Stimulated activated CD4-positive, alpha-beta T cell treated with anti-CD3 and anti-CD28 coated beads, Interleukin-15, amount 100 ng/mL, for 48 hours (primary cell): Measurements from ENCODE around the gene BCL11B.

Experiments
- DNase-seq, 2 donors: peaks; one replicate each; pipeline ENCODE4 v3.0.0-alpha.2; 2020; ENCODE audit warnings: low read depth in 2 of 2

BCL11B gene

DNA sequence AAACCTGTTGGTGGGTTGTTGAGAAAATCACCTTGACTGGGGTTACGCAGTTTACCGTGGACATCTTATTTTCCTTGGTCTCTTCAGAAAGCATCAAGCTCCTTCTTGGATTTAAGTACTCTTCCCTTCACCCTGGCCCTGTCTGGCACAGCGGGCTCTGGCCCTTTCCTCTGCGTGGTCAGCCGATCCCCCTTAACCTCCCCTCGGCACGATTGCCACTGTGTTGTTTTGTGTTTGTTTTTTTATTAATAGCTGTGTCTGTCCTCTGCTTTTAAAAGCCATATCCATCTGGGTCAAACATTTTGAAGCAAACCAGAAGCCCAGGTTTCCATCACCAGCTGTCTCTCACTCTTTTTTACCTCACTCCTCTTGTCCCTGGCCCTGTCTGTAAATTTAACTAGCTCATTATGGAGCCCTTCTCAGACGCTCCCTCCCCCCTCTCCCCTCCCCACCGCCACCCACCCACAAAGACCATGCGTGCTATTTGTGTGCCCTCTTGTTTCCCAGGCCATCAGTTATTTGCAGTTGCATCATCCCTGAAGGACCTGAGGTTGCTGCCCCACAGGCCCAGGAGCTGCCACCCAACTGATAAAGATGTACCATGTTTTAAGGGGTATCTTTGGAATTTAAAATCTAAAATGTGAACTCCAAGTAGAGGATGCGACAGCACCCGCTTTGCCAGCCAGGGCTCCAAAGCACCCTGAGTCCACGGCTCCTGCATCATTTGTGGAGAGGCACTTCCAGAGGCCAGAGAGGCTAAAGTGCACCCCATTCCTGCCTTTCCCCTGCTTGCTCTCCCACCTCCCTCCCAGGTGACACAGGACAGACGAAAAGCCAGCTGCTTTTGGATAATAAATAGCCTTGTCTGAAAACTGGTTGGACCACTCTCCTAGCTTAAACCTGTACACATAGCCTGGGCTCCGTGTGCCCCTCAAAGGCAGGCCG lies 3.9 kb downstream of the BCL11B start:
- DNase-seq: no peak

DNA sequence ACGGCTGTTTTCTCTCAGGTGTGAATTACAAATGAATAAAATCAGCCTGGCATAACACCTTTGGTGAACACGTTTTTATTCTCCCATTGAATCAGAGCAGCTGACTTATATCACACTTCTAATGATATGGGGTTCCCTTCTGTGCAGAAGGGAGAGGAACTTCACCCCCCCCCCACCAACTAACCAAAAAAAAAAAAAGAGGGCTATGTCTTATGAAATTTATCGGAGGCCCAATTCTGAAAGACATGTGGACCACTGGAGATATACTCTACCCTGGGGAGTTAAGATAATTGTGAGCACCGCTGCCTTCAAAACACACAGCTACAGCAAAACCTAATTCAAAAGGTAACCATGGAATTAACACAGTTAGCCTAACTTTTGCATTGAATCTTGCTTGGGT lies 4.6 kb downstream of the BCL11B start:
- no peak for DNase-seq

DNA sequence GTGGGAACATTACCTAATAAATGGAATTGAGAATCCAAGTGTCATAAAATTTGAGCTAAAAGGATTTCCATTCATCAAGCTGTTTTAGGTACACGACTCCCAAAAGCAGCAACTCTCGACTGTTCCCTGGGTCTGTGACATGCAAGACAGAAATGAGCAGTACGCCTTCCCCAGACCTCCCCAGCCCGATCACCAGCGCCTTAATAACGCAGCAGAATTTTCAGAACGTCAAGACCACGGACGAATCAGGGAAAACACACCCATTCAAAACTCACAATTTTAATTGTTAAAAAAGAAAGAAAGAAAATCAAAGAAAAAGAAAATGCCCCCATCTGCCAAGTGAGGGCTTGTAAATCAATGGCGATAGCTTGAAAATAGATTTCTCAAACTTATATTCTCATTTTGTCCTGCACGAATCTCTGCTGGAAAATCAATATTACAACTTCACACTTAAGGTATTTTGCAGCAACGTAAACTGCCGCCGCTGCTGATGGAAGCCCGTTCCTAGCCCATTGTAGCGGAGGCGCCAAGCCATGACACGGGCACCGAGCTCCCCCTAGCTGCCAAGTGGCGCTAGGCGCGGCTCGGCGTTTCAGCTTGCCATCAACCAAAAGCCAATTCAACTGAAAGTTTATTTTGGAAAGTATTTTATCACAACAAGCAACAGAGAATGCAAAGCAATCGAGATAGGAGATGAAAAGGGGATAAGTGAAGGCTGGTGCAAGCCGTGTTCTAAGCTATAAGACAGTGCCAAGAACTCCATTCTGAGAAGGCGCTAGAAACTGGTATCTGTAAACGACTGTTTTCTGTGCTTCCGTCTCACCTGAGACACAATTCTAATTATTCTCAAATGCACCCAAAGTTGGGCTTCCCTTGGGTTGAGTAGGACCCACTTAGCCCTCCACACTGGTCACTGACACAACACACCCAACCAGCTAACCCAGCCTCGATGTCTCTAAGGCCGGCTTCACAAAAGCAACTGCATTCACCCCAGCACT lies 5.5 kb downstream of the BCL11B start:
- peak; percentile 82 to 83 for DNase-seq

DNA sequence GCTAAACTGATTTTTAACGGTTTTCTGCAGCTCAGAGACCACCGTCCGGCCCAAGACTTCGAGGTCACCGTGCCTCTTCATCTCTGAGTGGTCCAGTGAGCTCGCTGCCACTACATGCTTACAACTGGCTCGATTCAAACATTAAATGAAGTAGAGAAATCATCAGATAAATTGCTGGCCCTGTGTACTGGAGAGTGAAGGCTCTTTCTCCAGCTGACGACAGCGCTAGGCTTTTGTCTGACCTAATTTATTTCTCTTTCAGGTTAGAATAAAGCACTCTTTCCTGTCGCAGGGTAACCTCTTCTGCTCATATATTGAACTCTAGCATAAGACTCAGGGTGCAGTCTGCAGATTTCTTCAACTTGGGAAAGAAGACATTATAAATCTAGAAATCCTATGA lies 6.4 kb downstream of the BCL11B start:
- DNase-seq: no peak

DNA sequence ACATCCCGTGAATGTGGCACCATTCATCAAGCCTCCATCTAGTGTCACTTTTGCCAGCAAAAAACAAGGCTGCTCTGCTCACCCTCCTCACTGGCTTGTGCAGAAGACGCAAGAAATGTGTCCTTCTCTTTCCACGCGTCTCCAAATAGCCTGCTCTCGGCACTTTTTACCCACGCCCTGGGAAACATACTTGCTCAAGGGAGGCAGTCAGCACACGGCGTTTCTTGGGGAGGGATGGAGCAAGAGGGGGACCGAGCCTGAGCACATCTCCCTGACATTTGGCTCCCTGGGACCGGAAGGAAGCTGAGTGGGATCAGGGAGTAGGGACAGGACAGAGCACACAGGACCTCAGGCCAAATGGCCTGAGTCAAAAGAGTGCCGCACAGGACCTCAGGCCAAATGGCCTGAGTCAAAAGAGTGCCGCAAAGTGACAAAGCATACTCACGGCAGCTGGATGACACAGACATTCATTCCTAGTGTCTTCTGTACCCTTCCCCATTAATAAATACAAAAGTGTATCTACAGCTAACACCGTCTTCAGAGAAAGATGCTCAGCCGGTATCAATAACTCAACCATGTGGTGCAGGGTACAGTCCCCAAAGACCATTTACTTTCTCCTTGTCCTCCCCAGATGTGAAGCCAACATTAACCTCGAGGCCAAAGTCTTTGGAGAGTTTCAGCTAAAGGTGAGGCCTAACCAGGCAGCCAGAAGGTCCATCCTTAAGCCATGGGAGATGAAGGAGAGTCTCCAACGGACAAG lies 7.1 kb downstream of the BCL11B start:
- DNase-seq: no peak

DNA sequence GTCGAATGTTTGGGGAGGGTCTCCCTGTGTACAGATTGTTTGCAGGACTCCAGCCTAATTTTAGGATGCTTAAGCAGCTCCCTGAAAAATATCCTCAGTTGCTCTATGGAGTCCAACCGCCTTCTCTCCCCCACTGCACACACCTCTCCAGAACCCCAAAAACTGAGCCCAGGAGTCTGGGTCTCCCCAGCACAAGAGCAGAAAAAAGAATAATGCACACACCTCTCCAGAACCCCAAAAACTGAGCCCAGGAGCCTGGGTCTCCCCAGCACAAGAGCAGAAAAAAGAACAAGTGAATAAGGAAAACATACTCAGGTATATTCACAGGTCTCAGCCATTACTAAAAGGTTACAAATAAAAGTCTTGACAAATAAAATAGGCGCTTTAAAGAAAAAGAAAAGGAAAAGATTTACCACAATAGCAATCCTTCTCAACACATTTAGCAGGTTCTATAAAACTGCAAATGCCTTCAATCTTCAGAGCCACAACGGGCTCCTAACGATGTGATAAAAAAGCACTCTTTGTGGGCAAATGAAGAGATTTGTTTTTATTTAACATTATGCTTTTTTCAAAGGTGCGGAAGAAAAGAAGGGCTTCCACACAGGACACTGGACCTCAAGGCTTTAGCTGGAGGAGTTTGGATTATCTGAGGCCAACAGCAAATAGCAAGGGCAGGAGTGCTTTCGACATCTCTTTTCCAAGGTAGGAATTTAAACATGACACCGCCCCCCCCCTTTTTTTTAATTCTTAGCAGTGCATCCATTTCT lies 8.2 kb downstream of the BCL11B start:
- no peak for DNase-seq

DNA sequence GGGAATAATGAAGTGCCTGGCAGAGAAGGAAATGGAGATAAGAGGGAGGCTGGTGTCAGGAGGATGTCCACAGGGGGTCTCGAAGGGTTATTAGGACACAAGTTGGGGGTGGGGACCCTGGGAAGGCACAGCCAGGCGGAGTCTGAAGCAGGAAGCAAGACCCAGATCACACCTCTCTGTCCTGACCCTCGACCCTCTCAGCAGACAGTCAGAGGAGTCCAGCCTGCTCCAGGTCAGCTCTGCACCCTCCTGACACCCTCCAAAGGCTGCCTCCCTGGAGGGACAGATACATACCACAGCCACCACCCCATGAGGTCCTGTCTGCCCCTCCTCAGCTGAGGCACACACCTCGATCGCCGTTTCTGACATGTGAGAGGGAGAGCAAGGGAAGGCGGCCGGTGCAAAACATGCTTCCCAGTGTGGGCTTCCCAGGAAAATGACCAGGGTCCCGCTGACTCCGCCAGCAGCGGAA lies 9.0 kb downstream of the BCL11B start:
- DNase-seq: no peak

DNA sequence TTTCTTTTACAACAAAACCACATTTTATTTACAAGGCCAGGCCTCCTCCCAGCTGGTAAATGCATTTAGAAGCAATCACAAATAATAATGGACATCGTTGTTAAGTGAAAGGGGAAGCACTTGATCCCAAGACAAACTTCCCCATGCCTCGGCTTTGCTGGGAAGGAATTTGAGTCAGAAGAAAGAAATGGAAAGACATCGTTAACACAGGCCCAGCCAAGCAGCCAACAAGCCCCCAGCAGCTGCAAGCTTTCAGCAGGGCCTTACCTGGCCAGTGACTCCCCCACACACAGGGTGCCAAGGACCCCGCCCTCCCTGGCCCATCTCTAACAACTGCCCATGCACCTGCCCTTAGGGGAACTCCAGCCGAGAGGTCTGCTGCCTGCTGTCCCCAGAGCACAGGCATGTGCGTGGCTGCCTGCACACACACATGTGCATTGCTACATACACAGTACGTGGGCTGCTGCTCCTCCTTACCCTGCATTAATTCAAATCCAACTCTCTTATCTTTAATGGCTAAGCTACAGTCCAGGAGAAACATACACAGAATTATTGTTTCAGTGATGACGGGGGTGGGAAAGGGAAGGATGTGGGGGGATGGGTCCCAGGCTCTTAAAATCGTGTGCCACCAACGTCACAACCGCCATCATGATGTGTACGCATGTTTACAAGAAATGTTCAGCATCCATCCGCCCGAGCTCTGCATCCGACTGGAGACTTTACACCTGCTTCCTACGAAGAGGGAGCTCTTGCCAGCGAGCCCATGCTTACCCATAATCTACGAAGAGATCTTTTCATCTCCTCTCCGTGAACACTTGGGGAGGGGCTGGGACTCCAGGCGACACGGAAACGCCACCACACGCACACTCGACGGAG lies 9.8 kb downstream of the BCL11B start:
- DNase-seq: peak; percentile 64 to 67

DNA sequence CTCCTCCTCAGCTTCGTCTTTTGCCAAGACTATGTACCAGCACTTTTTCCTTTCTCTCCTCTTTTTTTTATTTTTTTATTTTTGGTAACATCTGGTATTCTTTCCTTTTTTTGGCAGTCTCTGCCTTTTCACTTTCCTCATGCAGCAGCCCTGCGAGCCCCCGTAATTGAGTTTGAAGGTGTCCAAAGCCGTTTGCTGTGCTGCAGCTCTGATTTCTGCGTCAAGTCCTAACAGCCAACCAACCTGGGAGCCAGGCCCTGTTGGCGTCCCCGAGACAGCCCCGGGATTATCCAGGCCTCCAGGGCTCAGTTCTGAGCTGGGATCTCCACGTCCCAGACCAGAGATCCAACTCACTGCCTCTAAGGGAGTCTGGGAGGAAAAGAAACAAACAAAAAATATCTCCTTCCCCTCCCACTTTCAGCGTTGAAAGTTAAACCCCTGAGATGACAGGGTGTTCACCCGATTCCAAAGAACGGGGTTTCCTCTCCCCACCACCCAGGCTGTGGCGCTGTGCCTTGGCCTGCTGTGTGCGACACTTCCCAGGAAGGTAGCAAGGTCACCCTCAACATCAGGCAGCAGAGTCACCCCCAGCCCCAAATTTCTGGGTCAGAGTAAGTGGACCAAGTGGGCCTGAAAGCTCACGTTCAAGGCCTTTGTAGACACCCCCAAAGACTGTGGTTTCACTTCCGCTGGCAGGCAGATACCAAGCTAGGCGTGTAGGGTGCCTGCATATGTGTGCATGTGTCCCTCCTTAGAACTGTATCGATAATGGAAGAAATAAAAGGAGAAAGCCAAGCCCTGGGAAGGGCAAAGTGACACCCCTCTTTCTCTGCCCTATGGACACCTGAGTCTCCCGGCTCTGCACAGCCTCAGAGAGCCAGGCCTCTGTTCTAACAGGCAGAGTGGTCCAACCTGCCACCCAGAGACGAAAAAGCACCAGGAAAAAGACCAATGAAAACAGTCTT lies 11.1 kb downstream of the BCL11B start:
- no peak for DNase-seq

DNA sequence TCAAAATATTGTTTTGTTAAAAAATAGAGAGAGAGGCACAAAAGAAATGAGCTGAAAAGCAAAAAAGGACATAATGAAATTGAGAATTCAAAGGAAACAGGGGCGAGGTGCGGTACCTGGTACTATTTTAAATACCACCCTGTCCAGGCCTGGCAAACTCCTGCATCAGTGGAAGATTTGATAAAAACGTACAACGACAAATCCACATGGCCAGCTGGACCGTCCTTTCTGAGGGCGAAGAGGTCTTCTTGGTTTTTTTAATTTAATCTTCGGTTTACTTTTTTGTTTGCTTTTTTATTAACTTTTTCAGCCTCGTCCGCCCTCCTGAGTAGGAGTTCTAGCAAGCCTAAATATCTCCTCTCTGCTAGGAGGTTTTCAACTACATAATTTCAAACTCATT lies 11.9 kb downstream of the BCL11B start:
- DNase-seq: no peak

DNA sequence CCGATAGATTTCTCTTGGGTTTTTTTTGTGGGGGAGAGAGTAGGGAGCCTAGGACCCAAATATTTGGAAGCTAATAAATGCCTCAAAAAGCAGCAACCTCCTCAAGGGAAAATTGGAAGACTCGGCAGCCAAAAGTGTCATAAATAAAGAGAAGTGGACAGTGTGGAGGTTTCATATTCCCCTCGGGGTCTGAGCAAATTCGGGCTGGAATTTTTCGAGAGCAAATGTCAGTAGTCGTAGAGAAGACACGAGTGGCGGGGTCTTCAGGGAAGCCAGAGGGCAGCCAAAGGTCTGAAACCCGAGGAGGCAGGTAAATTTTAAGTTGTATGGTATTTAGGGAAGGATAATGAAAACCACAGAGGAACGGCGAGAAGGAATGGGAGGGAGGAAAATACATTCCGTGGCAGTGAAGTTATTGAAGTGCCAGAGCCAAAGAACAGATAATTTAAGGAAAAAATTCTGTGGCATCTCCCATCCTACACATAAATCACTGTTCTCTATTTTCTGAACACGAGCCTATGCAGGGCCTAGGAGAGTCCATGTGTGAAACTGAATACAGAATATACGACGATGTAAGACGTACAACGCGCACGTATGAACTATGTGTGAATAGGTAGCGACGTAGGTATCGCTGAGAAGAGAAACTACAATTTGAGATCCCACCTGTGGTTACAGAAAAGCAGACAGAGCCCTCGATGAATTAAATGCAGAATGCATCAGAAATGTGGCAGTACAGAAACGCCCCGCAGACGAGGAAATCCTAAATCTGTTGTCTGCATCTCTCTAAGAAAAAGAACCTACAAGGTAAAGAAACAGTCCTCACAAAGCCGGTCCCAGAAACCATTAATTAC lies 12.9 kb downstream of the BCL11B start:
- no peak for DNase-seq

DNA sequence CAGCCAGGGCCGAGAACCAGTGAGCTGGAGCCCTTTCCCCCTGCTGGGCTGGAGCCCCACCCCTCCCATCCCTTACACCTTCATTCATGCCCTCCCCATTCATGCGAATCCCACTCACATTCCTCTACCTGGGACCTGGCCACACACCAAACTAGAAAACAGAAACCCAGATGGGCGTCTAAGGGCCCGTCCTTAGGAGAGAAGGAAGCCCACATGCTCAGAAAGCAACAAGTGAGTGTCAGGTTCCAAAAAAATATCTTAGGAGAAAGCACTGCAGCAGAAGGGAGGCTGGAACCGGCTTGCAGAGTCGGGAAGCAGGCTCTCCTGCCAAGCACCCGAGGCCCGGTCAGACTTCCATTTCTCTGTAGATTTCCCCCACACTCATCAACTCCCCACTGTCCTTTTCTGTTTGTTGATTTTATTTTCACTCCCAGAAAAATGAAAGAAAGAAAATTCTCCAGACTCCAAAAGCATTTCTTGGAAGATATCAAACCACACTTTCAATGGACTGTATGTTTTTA lies 13.6 kb downstream of the BCL11B start:
- DNase-seq: no peak

DNA sequence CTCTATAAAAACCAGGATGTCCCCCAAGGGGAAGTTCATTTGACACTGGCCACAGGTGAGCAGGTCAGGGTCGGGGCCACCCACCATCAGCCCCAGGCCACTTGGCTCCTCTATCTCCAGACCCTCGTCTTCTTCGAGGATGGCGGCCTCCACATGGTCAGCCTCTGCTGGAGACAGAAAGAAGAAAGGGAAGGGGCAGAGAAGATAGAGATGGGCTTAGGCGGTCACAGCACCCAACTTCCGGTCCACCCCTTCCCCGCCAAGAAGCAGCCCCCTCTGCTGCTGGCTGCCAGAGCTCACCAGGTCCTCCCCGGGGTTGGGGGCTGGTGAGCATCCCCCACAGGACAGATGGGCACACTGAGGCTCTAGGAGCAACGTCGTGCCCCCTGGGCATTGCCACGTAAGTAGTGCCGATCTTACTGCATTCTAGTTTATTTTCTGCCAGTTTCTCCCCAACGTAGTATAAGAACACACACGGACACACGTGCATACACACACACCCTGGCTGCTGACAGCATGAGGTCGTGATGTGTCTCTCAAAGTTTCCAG lies 14.2 kb downstream of the BCL11B start:
- no peak for DNase-seq

DNA sequence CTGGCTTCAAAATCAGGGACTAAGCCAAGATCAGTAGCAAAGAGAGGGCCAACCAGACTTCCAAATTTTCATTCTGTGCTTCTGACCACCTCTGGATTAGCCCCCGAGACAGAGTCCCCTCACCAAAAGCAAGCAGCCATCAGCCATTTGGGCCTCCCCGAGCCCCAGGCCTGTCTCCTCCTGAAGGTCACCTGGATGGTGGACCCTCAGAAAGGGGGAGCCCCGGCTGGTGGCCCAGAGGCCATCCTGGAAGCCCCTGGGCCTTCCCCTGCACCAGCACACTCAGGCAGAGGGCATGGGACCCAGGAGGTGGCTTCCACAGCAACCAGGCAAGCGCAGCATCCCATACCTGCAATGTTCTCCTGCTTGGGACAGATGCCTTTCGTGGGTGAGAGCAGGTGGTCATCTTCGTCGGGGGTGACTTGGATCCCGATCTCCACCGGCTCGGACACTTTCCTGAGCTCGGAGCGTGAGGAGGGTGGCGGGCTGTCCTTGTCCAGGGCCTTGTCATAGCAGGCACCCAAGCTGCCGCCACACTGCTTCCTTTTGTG lies 14.8 kb downstream of the BCL11B start:
- no peak for DNase-seq

DNA sequence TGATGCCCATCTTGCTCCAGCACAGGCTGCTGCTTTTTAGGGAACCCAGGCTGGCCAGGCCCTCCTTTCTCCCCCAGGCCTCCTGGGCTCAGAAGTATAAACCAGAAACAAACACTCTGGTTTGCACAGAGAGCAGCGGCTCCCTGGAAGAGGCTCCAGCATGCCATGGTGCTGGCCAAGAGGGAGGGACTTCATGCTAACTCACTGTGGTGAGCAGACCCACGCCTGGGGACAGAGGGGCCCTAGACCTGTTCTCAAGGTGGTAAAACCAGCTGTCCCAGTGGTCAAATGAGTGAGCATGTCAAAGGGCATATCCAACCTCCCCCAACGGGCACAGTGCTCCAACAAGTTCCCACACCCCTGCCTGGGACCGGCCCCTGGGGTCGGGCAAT lies 15.5 kb downstream of the BCL11B start:
- DNase-seq: no peak

DNA sequence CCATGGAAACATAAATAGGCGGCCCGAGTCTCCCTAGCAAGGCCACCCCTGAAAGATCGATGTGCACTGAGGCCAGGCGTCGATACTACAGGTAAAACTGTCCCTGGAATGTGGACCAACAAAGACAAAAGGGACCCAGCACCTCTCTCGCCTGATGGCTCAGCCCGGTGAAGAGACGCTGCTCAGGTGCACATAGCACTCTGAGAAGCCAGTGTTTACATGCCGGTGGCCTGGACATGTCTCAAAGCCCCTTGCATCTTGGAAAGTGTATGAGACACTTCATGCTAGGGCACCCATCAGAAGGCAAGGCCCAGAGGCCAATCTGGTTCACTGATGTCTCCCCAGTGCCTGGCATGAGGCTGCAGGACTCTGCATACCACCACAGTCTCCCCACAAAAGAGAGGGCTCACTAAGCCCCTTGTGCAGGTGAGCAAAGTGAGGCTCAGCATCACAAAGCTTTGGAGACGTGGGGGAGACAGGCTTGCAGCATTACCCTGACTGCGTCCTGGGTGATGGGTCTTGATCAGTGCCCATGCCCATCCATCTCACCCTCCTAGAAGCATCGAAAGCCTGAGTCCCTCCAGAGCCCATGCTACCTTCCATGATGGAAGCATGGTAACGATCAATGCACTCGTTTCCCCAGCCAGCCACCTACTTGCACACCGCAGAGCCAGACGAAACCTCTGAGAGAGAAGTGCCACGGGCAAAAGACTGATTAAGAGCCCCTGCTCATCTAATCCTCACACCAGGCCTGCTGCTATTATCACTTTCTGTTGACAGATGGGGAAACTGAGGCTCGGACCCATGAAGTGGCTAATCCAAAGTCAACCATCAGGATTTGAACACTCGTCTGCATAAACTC lies 16.1 kb downstream of the BCL11B start:
- no peak for DNase-seq
